Mesothelial cell of epicardium (in vitro differentiated cells): ENCODE data around the gene SP3. TPM values are rescaled to one million over a fixed set of nuclear protein-coding genes. Genes with fewer than 3 reads are reported as not detected.

ENCODE experiments used
- DNase-seq, 2 experiments: peaks; one replicate each; pipeline ENCODE4 v3.0.0; 2021; ENCODE audit warnings: low spot score in 2 of 2; ENCODE audit not compliant: unreplicated experiment in 2 of 2
- H3K27ac Mint-ChIP-seq: 2 replicates; pipeline ENCODE4 v1.8.0; 2021; ENCODE audit warnings: mixed read lengths
- H3K27me3 Mint-ChIP-seq: 2 replicates; pipeline ENCODE4 v1.8.0; 2021; ENCODE audit warnings: low read depth, mixed read lengths
- H3K36me3 Mint-ChIP-seq: 2 replicates; pipeline ENCODE4 v1.8.0; 2021; ENCODE audit warnings: mixed read lengths
- H3K4me1 Mint-ChIP-seq: 2 replicates; pipeline ENCODE4 v1.8.0; 2021; ENCODE audit warnings: mixed read lengths
- H3K4me3 Mint-ChIP-seq: 2 replicates; pipeline ENCODE4 v1.8.0; 2021; ENCODE audit warnings: mild to moderate bottlenecking, moderate library complexity, mixed read lengths
- H3K9me3 Mint-ChIP-seq: 2 replicates; pipeline ENCODE4 v1.8.0; 2021; ENCODE audit warnings: mixed read lengths
- total RNA-seq: library from RNA; stranded (reverse); gene quantifications from 3 replicates; pipeline ENCODE4 v1.2.1, GENCODE V29; 2021
- TF ChIP-seq, protein P1 (sequence below): fragments of 200-600 bp; sonication (generic); IDR thresholded peaks from one replicate; pipeline ENCODE4 v1.5.0; 2021; ENCODE audit warnings: antibody characterized with exemption; ENCODE audit not compliant: unreplicated experiment

The SP3 gene
- total RNA-seq, 1 donor from 2014 or later, result 113 TPM

- Mint-ChIP-seq H3K27me3 (no peaks in the 10 kb centered on the region), H3K36me3 (no peaks in the 10 kb centered on the region), H3K4me3 (no peak overlapping the region), H3K9me3 (no peaks in the 10 kb centered on the region), H3K27ac (peak overlapping the region; percentile 4), H3K4me1 (peaks cover 30% of the 10 kb centered on the region)
- TF ChIP-seq, protein P1, sequence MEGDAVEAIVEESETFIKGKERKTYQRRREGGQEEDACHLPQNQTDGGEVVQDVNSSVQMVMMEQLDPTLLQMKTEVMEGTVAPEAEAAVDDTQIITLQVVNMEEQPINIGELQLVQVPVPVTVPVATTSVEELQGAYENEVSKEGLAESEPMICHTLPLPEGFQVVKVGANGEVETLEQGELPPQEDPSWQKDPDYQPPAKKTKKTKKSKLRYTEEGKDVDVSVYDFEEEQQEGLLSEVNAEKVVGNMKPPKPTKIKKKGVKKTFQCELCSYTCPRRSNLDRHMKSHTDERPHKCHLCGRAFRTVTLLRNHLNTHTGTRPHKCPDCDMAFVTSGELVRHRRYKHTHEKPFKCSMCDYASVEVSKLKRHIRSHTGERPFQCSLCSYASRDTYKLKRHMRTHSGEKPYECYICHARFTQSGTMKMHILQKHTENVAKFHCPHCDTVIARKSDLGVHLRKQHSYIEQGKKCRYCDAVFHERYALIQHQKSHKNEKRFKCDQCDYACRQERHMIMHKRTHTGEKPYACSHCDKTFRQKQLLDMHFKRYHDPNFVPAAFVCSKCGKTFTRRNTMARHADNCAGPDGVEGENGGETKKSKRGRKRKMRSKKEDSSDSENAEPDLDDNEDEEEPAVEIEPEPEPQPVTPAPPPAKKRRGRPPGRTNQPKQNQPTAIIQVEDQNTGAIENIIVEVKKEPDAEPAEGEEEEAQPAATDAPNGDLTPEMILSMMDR, result no peak
- no peak for DNase-seq
Observed at GRCh38 chr2:173866874-173867618, 98.1 kb downstream of the SP3 start.

GRCh38 chr2:173865971-173866873 is 99.0 kb downstream of the SP3 start:
- Mint-ChIP-seq H3K27me3 (no peaks in the 10 kb centered on the region), H3K4me1 (peaks cover 30% of the 10 kb centered on the region), H3K27ac (no peak overlapping the region), H3K9me3 (no peaks in the 10 kb centered on the region), H3K4me3 (no peak overlapping the region), H3K36me3 (no peaks in the 10 kb centered on the region)
- TF ChIP-seq, protein P1, result no peak
- no peak for DNase-seq

- H3K9me3 Mint-ChIP-seq, result no peaks in the 10 kb centered on the region
- no peak overlapping the region for H3K4me3 Mint-ChIP-seq
- H3K27me3 Mint-ChIP-seq, result no peaks in the 10 kb centered on the region
- H3K4me1 Mint-ChIP-seq, result peaks cover 18% of the 10 kb centered on the region
- H3K27ac Mint-ChIP-seq, result no peak overlapping the region
- TF ChIP-seq, protein P1, result no peak
- DNase-seq, result no peak
- no peaks in the 10 kb centered on the region for H3K36me3 Mint-ChIP-seq
Observed at GRCh38 chr2:173862612-173863217, 102.5 kb downstream of the SP3 start.

DNA sequence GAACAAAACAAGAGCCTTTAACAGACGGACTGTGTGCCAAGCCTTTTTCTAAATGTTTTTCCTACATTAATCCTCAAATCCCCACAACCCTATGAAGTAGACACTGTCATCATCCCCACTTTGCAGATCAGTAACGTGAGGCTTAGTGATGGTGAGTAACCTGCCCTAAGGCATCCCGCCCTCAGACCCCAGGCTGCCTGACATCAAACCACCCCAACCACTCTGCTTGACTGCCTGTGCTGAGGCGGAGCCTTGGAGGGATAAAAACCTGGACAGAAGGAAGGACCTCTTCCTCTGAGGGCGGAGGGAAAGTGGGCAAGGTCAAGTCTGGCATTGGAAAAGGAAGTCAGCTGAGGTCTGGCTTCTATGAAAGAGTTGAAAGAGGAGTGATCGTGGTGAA is 104.6 kb downstream of the SP3 start:
- TF ChIP-seq, protein P1, result no peak
- no peaks in the 10 kb centered on the region for H3K36me3 Mint-ChIP-seq
- H3K4me1 Mint-ChIP-seq, result peaks cover 6% of the 10 kb centered on the region
- no peak overlapping the region for H3K4me3 Mint-ChIP-seq
- H3K27me3 Mint-ChIP-seq, result no peaks in the 10 kb centered on the region
- no peak overlapping the region for H3K27ac Mint-ChIP-seq
- no peak for DNase-seq
- H3K9me3 Mint-ChIP-seq, result no peaks in the 10 kb centered on the region

GRCh38 chr2:173860082-173860481 is 105.1 kb downstream of the SP3 start:
- H3K27ac Mint-ChIP-seq, result no peak overlapping the region
- no peaks in the 10 kb centered on the region for H3K9me3 Mint-ChIP-seq
- H3K27me3 Mint-ChIP-seq, result no peaks in the 10 kb centered on the region
- DNase-seq, result no peak
- H3K4me3 Mint-ChIP-seq, result no peak overlapping the region
- H3K36me3 Mint-ChIP-seq, result no peaks in the 10 kb centered on the region
- peaks cover 9% of the 10 kb centered on the region for H3K4me1 Mint-ChIP-seq
- TF ChIP-seq, protein P1, result no peak
